ENCODE measurements around the gene PTPRD.

DNA sequence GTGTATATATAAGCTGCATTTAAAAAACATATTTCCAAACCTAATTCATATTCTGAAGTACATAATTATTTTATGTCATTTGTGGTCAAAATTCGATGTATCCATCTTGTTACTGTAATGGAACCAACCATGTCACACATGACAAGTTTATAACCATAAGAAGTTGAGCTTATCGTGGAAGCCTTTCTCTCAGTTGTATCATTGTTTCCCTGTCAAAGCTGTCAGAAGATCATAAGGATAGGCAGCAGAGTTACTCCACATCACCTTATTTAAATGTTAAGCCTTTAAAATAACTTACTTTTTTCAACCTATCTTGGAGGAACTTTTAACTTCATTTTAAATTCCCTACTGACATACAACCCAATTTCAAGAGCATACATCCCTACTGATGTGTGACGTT, 841.5 kb downstream of the PTPRD start:
- TF ChIP-seq, protein P1, sequence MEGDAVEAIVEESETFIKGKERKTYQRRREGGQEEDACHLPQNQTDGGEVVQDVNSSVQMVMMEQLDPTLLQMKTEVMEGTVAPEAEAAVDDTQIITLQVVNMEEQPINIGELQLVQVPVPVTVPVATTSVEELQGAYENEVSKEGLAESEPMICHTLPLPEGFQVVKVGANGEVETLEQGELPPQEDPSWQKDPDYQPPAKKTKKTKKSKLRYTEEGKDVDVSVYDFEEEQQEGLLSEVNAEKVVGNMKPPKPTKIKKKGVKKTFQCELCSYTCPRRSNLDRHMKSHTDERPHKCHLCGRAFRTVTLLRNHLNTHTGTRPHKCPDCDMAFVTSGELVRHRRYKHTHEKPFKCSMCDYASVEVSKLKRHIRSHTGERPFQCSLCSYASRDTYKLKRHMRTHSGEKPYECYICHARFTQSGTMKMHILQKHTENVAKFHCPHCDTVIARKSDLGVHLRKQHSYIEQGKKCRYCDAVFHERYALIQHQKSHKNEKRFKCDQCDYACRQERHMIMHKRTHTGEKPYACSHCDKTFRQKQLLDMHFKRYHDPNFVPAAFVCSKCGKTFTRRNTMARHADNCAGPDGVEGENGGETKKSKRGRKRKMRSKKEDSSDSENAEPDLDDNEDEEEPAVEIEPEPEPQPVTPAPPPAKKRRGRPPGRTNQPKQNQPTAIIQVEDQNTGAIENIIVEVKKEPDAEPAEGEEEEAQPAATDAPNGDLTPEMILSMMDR (IDR thresholded peaks at IDR 0.05): no peak
- TF ChIP-seq EZH2 (IDR thresholded peaks at IDR 0.05; ENCODE audit: borderline replicate concordance, insufficient read depth, low read depth, low read length, poor library complexity, severe bottlenecking): no peak

All from B cell (primary cell).